Glomerular endothelial cell (primary cell): ENCODE measurements around the gene CHRNG. TPM values are rescaled to one million over a fixed set of nuclear protein-coding genes. Genes with fewer than 3 reads are reported as not detected.

ENCODE experiments used
- DNase-seq: peaks from one replicate; pipeline ENCODE4 v3.0.0-alpha.2; 2011; ENCODE audit warnings: low read depth, low spot score; ENCODE audit errors: extremely low read depth
- total RNA-seq: library from RNA; depleted of rRNA; stranded (reverse); fragments of >200 nt; gene quantifications from 2 replicates; pipeline ENCODE4 v1.2.3, GENCODE V29; 2015

CHRNG gene
- total RNA-seq, 1 donor from 2014 or later = not detected

DNA sequence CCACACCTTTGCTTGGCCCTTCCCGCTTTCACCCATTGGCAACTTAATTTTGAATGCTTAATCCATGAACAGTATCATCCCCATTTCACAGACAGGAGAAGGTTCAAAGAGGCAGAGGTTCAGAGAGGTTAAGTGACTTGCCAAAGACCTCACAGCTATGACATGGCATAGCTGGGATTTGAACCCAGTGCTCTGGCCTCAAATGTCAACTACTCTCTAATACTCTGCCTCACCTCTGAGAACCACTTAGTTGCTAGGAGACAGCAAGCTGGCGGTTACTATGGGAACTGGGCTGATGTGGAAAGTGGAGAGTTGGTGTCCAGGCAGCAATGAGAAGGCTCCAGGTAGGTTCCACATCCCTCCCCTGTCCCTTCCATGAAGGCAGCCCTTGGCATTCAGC is 35.1 kb upstream of the CHRNG start:
- no peak for DNase-seq

DNA sequence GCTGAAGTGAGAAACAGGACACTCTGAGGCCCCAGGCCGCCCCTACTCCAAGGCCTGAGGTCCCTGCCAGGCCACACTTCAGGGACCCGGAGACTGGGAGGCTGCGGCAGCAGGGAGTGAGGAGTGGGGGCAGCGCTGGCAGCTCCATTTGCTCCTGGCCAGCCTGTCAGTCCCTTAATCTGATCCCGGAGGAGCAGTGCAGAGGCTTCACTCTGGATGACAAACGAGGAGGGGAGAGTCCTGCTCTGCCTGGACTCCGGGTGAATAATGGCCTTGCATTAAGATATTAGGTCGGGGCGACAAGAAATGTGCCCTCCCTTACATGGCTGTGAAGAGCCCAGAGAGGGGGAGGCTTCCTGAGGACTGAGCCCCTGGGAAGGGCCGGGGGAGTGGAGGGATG is 33.6 kb upstream of the CHRNG start:
- no peak for DNase-seq

DNA sequence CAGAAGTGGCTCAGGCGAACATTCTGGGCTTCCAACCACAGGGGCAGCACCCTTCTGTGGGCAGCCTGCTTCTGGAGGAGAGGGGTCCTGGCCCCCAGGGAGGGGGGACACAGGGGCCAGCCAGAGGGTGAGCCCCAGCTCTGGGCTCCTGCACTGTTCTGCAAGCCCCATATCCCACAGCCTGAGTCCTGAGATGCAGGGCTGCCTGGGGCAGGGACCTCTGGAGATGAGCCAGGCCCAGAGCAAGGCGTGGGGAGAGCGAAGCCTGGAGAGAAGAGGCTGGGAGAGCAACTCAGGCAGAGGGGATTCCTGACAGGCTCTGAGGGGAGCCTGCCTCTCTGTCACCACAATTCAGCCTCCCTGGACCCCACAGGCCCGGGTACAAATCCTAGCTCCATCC is 32.8 kb upstream of the CHRNG start:
- DNase-seq = no peak

DNA sequence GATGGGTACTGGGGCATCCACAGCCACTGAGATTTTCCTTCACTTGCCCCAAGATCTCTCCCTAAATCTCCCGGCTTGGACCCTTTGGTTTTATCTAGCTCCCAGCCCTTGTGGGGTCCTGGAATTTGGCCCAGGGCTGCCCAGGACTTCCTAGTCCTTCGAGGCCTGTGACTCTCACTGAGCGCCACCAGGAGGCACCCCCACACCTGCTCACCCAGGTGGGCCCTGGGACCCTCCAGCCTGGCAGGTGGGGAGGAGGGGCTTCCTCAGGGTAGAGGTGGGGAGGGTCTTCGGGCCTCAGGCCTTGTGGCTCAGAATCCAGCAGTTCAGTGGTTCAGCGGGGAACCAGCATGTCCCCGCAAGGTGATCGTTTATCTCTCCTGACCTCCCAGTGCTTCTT is 31.2 kb upstream of the CHRNG start:
- no peak for DNase-seq

DNA sequence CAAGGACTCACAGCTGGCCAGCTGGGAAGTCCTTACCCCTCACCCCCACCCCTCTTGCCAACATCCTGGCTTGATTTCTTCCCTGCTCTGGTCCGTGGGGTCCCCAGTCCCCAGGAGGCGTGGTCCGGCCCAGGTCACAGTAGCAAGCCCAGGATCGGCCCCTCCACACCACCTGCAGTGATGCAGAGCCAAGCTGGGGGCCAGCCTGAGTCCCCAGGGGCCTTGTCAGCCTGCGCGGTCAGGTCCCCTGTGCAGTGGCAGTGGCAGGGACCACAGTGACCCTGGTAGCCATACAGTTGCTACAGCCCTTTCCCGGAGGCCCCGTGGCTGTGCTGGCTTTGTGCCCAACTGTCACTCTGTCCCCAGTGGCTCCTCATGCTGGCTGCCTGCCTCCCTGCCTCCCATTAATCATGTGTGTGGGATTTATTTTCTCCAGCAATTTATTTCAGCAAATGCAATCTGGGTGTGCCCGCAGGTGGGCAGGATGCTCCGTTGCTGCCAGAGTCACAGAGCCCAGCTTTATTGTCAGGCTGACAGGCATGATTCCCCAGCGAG is 28.1 kb upstream of the CHRNG start:
- no peak for DNase-seq

DNA sequence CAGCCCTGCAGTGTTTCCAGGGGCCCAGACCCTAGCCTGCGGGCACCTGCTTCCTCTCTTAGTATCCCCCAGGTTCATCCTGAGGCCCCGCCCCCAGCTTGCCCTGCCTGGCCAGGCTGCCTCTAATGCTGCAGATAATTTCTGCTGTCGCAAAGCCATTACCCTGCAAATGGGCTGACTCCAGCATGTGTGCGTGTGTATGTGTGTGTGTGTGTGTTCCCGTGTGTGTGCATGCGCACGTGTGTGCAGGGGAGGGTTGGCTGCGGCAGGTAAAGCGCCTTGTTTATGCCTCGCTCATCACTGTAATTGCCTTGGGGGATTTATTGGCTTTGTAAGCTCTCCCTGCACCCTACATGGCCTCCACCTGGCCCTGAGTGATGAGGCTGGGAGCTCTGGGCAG is 26.9 kb upstream of the CHRNG start:
- no peak for DNase-seq

DNA sequence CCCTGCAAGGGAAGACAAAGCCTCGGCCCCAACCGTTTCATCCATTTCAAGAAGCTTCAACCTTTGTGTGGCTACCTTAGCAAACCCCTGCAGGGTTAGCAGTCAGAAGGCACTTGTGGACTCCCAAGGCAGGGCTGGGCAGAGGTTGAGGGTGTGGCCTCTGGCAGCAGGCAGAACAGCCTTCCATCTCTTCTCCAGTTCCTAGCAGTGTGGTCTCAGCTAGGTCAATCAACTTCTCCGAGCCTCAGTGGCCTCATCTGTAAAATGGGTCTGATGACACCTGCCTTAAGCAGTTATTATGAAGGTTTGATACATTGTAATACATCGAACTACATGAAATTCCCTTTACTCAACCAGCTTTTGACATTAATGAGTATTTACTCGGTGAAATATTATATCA is 26.1 kb upstream of the CHRNG start:
- no peak for DNase-seq

DNA sequence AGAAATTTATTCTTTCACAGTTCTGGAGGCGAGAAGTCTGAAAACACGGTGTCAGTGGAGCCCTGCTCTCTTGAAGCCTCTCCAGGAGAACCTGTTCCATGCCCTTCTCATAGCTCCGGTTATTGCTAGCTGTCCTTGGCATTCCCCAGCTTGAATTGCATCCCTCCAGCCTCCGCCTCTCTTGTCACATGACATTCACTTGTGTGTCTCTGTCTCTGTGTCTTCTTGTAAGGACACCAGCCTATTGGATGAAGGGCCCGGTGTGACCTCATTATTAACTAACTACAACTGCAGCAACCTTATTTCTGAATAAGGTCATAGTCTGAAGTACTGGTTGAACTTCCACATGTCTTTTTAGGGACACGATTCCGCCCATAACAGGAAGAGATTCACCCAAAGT is 23.9 kb upstream of the CHRNG start:
- DNase-seq = no peak

DNA sequence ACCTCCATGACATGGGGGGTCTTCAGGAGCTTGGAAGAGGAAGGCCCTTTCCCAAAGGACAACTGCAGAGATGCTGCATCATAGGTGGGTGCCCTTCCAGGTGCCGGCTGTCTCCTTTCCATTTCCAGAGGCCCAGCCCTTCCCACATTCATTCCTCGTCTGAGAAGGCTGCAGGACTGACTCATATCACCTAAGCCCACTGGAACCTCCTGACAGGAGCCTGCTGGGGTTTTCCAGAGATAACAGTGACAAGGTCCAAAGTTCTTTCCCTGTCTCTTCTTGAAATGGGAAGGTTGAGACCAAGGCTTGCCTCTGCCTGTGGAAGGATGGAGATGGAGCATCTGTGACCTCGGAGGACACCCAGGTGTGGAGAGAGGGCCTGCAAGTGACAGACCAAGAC is 22.9 kb upstream of the CHRNG start:
- DNase-seq = no peak

DNA sequence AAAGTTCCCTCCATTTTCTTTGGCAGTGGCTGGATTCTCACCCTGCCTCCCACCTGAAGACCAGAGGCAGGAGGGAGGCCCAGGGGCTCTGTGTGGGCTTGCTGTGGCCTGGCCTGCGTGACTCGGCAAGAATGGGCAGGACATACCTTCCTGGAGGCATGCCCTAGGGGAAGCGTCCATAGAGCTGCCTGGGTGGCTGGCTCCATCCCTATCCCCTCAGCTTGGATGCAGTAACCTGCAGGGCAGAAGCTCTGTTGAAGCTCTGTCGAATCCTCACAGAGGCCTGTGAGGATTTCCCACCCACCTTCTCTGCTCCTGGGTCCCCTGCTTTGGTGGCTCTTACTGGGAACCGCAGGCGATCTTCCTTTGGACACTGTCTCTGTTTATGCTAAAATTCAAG is 20.6 kb upstream of the CHRNG start:
- no peak for DNase-seq

DNA sequence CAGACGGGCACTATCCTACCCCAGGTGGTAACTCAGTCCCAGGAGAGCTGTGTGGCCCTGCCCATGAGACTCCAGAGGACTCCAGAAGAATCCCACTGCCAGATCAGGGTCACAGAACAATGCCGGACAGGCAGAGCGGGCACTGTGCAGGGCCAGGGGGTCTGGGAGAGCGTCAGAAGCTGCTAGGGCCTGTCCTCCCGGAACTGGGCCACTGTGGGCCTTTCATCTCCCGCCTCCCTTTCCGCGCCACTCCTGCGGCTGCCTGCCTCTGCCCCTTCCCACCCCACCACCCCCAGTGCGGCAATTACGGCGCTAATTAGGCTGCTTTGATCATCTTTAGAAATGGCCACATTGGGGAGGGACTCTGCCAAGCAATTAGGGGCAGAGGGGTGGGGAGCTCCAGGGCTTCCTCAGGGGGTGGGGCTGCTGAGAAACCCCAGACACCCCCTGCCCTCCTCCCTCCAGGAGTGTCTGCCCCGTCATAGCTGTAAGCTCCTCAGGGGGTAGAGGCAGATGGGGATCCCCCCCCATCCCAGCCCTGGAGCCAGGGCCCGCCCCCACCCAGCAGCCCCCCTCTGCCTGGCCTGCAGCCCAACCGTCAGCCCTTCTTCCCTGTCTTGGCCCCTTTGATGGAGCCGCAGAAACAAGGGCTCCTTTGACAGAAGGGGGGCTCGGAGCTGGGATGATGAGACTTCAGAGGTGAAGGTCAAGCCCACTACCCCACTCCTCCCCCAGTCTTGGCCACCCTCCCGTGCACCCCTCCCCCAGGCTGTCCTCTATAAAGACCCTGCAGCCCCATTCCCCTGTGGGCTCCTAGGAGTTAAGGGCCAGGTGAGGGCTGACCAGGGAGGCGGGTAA is 19.7 kb upstream of the CHRNG start, which contains the start of gene PRSS56:
PRSS56 (plus strand) TSS at position 808 of the 858 bp plus-strand sequence. CDS start 211 bp downstream, outside the sequence.
- DNase-seq = no peak

DNA sequence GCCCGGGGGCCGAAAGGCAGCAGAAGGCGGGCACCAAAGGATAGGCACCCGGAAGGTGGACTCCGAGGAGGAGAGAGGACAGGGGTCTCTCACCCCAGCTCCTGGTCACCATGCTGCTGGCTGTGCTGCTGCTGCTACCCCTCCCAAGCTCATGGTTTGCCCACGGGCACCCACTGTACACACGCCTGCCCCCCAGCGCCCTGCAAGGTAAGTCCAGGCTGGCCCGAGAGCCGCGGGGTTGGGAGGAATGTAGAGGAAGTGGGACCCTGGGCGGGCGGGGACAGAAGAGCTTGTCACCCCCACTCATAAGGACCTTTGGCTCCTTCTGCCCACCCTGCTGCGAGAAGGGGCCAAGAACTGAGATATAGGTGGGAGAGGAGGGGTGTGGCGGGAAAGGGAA is 19.0 kb upstream of the CHRNG start:
- no peak for DNase-seq

DNA sequence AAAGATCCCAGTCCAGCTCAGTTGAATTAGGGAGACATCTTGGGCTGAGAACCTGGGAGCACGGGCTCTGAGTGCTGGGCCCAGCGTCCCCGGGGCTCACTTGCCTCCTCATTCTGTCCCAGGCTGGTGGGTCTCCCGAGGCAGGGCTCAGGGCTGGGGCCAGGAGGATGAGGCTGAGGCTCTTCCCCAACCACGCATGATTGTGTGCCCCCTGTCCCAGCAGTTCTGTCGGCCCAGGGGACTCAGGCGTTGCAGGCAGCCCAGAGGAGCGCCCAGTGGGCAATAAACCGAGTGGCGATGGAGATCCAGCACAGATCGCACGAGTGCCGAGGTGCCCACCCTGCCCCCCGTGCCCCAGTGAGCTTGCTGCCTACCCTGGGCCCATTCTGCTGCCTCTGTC is 18.4 kb upstream of the CHRNG start:
- DNase-seq = no peak

DNA sequence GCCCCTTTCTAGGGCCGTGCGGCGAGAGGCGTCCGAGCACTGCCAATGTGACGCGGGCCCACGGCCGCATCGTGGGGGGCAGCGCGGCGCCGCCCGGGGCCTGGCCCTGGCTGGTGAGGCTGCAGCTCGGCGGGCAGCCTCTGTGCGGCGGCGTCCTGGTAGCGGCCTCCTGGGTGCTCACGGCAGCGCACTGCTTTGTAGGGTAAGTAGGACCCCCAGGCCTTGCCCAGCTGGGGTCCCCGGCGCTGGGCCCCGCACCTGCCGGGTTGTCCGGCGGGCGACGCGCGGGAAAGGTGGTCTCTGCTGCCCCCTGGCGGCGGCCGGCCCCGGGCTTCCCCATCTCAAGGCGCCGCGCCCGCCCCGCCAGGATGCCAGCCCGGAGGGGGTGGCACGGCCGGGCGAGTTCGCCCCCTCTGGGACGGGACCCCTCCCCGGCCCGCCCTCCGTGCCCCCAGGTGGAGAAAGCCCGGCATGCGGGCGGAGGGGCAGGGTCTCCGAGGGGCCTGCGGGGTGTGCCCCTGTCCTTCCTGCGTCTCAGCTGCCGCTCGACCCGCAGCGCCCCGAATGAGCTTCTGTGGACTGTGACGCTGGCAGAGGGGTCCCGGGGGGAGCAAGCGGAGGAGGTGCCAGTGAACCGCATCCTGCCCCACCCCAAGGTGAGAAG is 17.4 kb upstream of the CHRNG start:
- DNase-seq = no peak

DNA sequence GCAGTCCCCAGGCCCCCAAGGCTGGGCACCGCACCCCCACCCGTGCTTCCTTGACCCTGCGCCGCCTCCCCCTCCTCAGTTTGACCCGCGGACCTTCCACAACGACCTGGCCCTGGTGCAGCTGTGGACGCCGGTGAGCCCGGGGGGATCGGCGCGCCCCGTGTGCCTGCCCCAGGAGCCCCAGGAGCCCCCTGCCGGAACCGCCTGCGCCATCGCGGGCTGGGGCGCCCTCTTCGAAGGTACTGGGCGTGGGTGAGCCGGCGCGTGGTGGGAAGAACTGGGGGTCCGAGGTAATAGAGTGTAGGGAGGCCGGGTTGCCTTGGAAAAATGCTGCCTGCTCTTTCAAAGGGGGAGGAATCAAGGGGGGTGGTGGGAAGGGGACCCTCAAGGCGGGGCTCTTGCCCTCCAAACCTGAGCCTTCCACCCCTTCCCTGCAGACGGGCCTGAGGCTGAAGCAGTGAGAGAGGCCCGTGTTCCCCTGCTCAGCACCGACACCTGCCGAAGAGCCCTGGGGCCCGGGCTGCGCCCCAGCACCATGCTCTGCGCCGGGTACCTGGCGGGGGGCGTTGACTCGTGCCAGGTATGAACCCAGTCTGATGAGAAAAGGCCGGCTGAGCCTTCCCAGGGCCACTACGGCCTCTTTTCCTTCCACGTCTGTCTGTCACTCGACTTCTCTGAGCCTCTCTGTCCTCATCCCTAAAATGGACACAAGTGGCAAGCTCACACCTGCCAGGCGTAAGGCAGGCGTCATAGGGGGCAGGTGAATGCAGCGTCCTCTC is 16.7 kb upstream of the CHRNG start:
- DNase-seq = no peak

DNA sequence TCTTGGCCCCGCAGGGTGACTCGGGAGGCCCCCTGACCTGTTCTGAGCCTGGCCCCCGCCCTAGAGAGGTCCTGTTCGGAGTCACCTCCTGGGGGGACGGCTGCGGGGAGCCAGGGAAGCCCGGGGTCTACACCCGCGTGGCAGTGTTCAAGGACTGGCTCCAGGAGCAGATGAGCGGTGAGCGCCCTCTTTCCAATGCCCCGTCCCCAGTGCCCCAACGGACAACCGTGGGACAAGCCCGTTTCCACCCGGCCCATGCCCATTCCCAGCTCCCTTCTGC is 16.1 kb upstream of the CHRNG start:
- no peak for DNase-seq

DNA sequence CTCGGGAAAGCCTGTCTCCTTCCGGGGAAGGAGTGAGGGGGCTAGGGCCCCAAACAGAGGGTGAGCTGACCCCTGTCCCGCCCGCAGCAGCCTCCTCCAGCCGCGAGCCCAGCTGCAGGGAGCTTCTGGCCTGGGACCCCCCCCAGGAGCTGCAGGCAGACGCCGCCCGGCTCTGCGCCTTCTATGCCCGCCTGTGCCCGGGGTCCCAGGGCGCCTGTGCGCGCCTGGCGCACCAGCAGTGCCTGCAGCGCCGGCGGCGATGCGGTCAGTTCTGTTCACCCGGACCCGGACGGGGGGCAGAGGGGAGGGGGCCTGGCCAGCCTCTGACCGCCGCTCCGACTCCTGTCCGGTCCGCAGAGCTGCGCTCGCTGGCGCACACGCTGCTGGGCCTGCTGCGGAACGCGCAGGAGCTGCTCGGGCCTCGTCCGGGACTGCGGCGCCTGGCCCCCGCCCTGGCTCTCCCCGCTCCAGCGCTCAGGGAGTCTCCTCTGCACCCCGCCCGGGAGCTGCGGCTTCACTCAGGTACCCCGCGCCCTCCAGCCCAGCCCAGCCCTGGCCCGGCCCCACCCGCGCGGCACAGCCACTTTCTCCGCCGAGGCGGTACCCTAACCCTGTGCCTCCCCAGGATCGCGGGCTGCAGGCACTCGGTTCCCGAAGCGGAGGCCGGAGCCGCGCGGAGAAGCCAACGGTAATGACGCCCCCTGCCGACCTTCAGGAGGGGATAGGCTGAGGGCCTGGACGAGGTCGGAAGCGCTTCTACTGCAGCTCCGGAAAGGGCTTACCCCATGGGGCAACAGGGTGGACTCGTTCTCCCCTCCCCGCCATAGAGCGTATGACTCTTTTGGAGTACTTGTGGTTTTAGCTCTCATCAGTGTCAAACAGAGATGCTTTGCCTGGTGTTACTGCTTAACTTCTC is 15.6 kb upstream of the CHRNG start:
- no peak for DNase-seq

DNA sequence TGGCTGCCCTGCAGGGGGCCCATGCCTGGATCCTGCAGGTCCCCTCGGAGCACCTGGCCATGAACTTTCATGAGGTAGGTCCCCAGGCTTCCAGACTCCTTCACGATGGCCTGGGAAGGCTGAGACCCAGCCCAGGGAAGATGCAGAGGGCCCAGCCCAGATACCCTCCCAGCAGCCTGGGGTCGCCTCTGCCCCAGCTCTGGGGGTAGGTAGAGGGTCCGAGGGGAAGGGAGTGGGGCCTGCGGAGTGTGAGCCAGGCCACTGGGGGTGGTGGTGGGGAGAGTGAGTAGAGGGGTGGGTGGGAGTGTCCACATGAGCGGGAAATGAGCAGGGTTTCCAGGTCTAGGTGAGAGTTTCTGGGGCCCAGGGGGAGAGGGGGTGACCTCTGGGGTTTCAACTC is 14.7 kb upstream of the CHRNG start:
- no peak for DNase-seq

DNA sequence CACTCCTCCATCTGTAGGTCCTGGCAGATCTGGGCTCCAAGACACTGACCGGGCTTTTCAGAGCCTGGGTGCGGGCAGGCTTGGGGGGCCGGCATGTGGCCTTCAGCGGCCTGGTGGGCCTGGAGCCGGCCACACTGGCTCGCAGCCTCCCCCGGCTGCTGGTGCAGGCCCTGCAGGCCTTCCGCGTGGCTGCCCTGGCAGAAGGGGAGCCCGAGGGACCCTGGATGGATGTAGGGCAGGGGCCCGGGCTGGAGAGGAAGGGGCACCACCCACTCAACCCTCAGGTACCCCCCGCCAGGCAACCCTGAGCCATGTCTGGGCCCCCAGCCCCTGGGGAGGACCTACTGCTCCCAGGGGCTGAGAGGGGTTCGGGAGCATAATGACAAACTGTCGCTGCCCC is 14.3 kb upstream of the CHRNG start:
- no peak for DNase-seq

DNA sequence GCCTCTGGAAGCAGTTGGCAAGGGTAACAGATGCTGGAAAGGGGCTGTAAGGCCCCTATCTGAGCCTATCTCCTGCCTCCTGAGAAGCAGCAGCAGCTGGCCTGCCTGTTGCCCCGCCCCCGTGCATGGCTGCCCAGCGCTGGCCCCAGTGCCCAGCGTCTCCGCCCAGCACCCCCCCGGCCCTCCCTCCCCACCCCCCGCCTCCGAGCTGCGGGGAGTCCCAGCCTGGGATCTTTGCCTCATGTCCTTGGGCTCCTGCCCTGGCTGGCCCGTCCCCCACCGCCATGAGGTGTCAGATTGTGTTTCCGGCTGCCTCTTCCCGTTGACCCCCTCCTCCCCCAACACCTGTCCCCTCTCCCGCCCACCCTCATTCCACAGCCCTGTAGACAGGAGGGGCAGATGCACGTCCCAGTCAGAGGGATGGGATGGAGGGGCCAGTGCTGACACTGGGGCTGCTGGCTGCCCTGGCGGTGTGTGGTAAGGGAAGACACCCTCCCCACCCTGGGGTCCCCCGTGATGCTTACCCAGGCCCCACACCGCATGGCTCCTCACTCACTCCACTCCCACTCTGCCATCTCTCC is 13.6 kb upstream of the CHRNG start, which contains the start of gene CHRND:
CHRND (plus strand) TSS at position 370 of the 581 bp plus-strand sequence; CDS start at position 426, 56 bp downstream.
- DNase-seq = no peak
